ENCODE data around the gene ZNRF3.

- TF ChIP-seq EZH2phosphoT487 (IDR thresholded peaks at IDR 0.05; ENCODE audit: insufficient read depth, low read depth): no peak
- TF ChIP-seq EZH2 (IDR thresholded peaks at IDR 0.05; ENCODE audit: insufficient read depth, poor library complexity, severe bottlenecking): no peak
Observed at GRCh38 chr22:28992565-28993356, 109.4 kb downstream of the ZNRF3 start.
